HG02610 (cell line): Measurements from ENCODE around the gene GPR153.

Experiments used
- ATAC-seq: cut with Tn5 transposase; IDR thresholded peaks from one replicate; pipeline ENCODE4 v1.9.1; 2021; ENCODE audit warnings: mild to moderate bottlenecking, moderate library complexity; ENCODE audit not compliant: unreplicated experiment

The GPR153 gene

GRCh38 chr1:6249739-6250689 lies 10.9 kb downstream of the GPR153 start:
- ATAC-seq, result no peak

- ATAC-seq, result no peak
These were observed 11.8 kb downstream of the GPR153 start for GRCh38 chr1:6248932-6249738.

- ATAC-seq, result no peak
These were observed 12.6 kb downstream of the GPR153 start for GRCh38 chr1:6248161-6248776.

GRCh38 chr1:6247651-6248050 lies 13.2 kb downstream of the GPR153 start:
- no peak for ATAC-seq

GRCh38 chr1:6246497-6247467 lies 14.1 kb downstream of the GPR153 start:
- no peak for ATAC-seq

- no peak for ATAC-seq
These were observed 14.9 kb downstream of the GPR153 start for GRCh38 chr1:6245869-6246496.

GRCh38 chr1:6245086-6245868 lies 15.6 kb downstream of the GPR153 start:
- no peak for ATAC-seq

GRCh38 chr1:6244401-6245049 lies 16.4 kb downstream of the GPR153 start:
- ATAC-seq, result no peak

GRCh38 chr1:6243993-6244392 lies 16.9 kb downstream of the GPR153 start, which contains the start of gene HES3:
Gene HES3 (plus strand): TSS chr1:6244179. CDS start chr1:6244366, 187 bp downstream.
- no peak for ATAC-seq

- ATAC-seq, result no peak
These were observed 17.7 kb downstream of the GPR153 start for GRCh38 chr1:6243053-6243834.

- no peak for ATAC-seq
These were observed 18.8 kb downstream of the GPR153 start for GRCh38 chr1:6241887-6242740.

GRCh38 chr1:6241107-6241886 lies 19.6 kb downstream of the GPR153 start:
- no peak for ATAC-seq

GRCh38 chr1:6239950-6240768 lies 20.7 kb downstream of the GPR153 start:
- no peak for ATAC-seq

- ATAC-seq, result no peak
These were observed 21.6 kb downstream of the GPR153 start for GRCh38 chr1:6239213-6239752.

GRCh38 chr1:6237093-6237492 lies 23.8 kb downstream of the GPR153 start:
- no peak for ATAC-seq
